ENCODE measurements around the gene ABCC9.

GRCh38 chr12:21825886-21826617 lies 115.2 kb downstream of the ABCC9 start:
- TF ChIP-seq EZH2 (IDR thresholded peaks at IDR 0.05; ENCODE audit: insufficient read depth, poor library complexity, severe bottlenecking) (no peak), EZH2phosphoT487 (IDR thresholded peaks at IDR 0.05; ENCODE audit: insufficient read depth, low read depth) (no peak)

Measured in GM23248 (cell line).